K562 (cell line): Measurements from ENCODE around the gene SLC9C2. TPM values are rescaled to one million over a fixed set of nuclear protein-coding genes. Genes with fewer than 3 reads are reported as not detected.

Experiments
- ATAC-seq: fragments of 200-7000 bp; cut with Tn5 transposase; 3 replicates; pipeline ENCODE4 v1.9.1; 2020; ENCODE audit warnings: moderate library complexity
- BruUV-seq: library from RNA; stranded (reverse); fragments of 400-500 nt; replicated peaks from 2 replicates; lab custom pipeline; 2021; lab: Mats Ljungman, UMichigan
- CTCF ChIA-PET: fragments of 300-600 bp; formaldehyde crosslinking; extraction: SDS; loops from one replicate; lab custom pipeline; 2021; ENCODE audit warnings: low intra/inter-chr PET ratio; lab: Yijun Ruan, JAX
- POLR2A ChIA-PET: fragments of 300-600, 350-650 bp; sonication (Branson Sonifier 250); formaldehyde crosslinking; extraction: SDS; loops from one replicate; lab custom pipeline; 2021; ENCODE audit warnings: antibody characterized with exemption, inconsistent platforms; lab: Yijun Ruan, JAX
- DNase-seq, 4 experiments: peaks; one replicate each; pipeline versions ENCODE4 v3.0.0 to v3.0.0-alpha.2; 2011 to 2018; ENCODE audit warnings: low spot score in 3 of 4, mixed read lengths in 3 of 4; ENCODE audit errors: extremely low read depth in 1 of 4
- FAIRE-seq: peaks from 2 replicates; lab custom pipeline; 2011; peaks lifted over from hg19 to GRCh38; lab: Jason Lieb, UNC
- H2AFZ ChIP-seq: 2 replicates; pipeline ENCODE4 v1.6.0; 2011; ENCODE audit warnings: low read depth, low read length, control low read depth, inconsistent platforms
- H3K27ac ChIP-seq: fragments of 200-600 bp; 3 replicates; pipeline ENCODE4 v1.8.0; 2011; ENCODE audit warnings: low read depth, mild to moderate bottlenecking, control low read depth, inconsistent platforms, low read length, moderate library complexity, mixed read lengths; ENCODE audit errors: extremely low read depth
- H3K27me3 ChIP-seq, 2 experiments: fragments of 300-600 bp in 1 of 2; 2 replicates in 1 of 2; 3 replicates in 1 of 2; pipeline versions ENCODE4 v1.6.0 to v1.8.0; 2011; ENCODE audit warnings: inconsistent platforms in 2 of 2, low read length in 2 of 2, mild to moderate bottlenecking in 1 of 2, mixed read lengths in 1 of 2, moderate library complexity in 1 of 2; ENCODE audit not compliant: control insufficient read depth in 2 of 2, insufficient read depth in 2 of 2
- H3K36me3 ChIP-seq: fragments of 300-600 bp; 3 replicates; pipeline ENCODE4 v1.8.0; 2011; ENCODE audit warnings: mild to moderate bottlenecking, low read length, inconsistent platforms; ENCODE audit not compliant: control insufficient read depth, insufficient read depth
- H3K4me1 ChIP-seq, 2 experiments: fragments of 200-600 bp in 1 of 2; replicated peaks in 1 of 2; 2 replicates in 1 of 2; 3 replicates in 1 of 2; pipeline versions ENCODE4 v1.5.1 to v1.8.0; 2011; ENCODE audit warnings: inconsistent platforms in 2 of 2, low read length in 2 of 2, mild to moderate bottlenecking in 1 of 2, mixed read lengths in 1 of 2, moderate library complexity in 1 of 2; ENCODE audit not compliant: control insufficient read depth in 2 of 2, insufficient read depth in 2 of 2
- H3K4me2 ChIP-seq: 2 replicates; pipeline ENCODE4 v1.6.1; 2011; ENCODE audit warnings: low read length, control low read depth, inconsistent platforms, mixed read lengths; ENCODE audit not compliant: insufficient read depth
- H3K4me3 ChIP-seq: fragments of 200-600 bp; sonication (generic), shearing (Covaris generic); 2 replicates; pipeline ENCODE4 v1.5.1; 2016; ENCODE audit warnings: control low read depth, inconsistent platforms
- H3K79me2 ChIP-seq: fragments of 200-600 bp; 3 replicates; pipeline ENCODE4 v1.8.0; 2011; ENCODE audit warnings: low read length, inconsistent platforms; ENCODE audit not compliant: control insufficient read depth, insufficient read depth
- H3K9ac ChIP-seq, 2 experiments: 2 replicates each; pipeline versions ENCODE4 v1.6.0 to v1.6.1; 2011; ENCODE audit warnings: low read depth in 2 of 2, low read length in 2 of 2, control low read depth in 1 of 2, inconsistent platforms in 1 of 2, mild to moderate bottlenecking in 1 of 2, mixed read lengths in 1 of 2; ENCODE audit not compliant: insufficient read depth in 1 of 2
- H3K9me1 ChIP-seq: one replicate; pipeline ENCODE4 v1.6.0; 2011; ENCODE audit warnings: inconsistent platforms, mild to moderate bottlenecking, low read length, moderate library complexity; ENCODE audit not compliant: control insufficient read depth, insufficient read depth
- H3K9me3 ChIP-seq: replicated peaks from 2 replicates; pipeline ENCODE4 v1.5.1; 2011; ENCODE audit warnings: low read depth, low read length, inconsistent platforms; ENCODE audit not compliant: control insufficient read depth, insufficient read depth
- H4K20me1 ChIP-seq: replicated peaks from 2 replicates; pipeline ENCODE4 v1.6.1; 2011; ENCODE audit warnings: low read length, inconsistent platforms, mixed read lengths; ENCODE audit not compliant: control insufficient read depth, insufficient read depth
- C11orf30 ChIP-seq: fragments of 450-650 bp; IDR thresholded peaks from 2 replicates; pipeline ENCODE4 v1.6.1; 2016; ENCODE audit warnings: low read depth, mild to moderate bottlenecking
- HNRNPL ChIP-seq: fragments of 200-400 bp; formaldehyde crosslinking; IDR thresholded peaks from 2 replicates; pipeline ENCODE4 v1.6.1; 2017; ENCODE audit warnings: low read depth, mild to moderate bottlenecking, low read length
- MAFF ChIP-seq: IDR thresholded peaks from 2 replicates; pipeline ENCODE4 v1.6.1; 2012; ENCODE audit warnings: low read length, improper control_type of control experiment
- MAFG ChIP-seq: fragments of 450-650 bp; conservative IDR thresholded peaks from 2 replicates; pipeline ENCODE4 v1.6.1; 2016; ENCODE audit warnings: missing genetic modification characterization, missing compliant biosample characterization
- MAFK ChIP-seq: IDR thresholded peaks from 2 replicates; pipeline ENCODE4 v1.6.1; 2011; ENCODE audit warnings: low read length, improper control_type of control experiment
- TRIM24 ChIP-seq, 2 experiments: fragments of 450-650 bp; IDR thresholded peaks; 2 replicates each; pipeline ENCODE4 v1.6.1; 2016
- ZBTB1 ChIP-seq: sonication (generic); formaldehyde crosslinking; IDR thresholded peaks from 2 replicates; pipeline ENCODE4 v1.8.1; 2023; ENCODE audit warnings: missing genetic modification reagents, low read depth, mild to moderate bottlenecking, borderline replicate concordance
- ZMIZ1 ChIP-seq, 2 experiments: fragments of 150-350 bp in 1 of 2; IDR thresholded peaks; 2 replicates each; pipeline ENCODE4 v1.6.1; 2012 to 2016; ENCODE audit warnings: low read depth in 2 of 2, low read length in 2 of 2, mild to moderate bottlenecking in 1 of 2, moderate library complexity in 1 of 2
- ZNF140 ChIP-seq: fragments of 250-450 bp; sonication (Bioruptor Pico); IDR thresholded peaks from 2 replicates; pipeline ENCODE4 v1.8.0; 2021; ENCODE audit warnings: moderate library complexity, mild to moderate bottlenecking, inconsistent platforms
- ZNF316 ChIP-seq: fragments of 450-650 bp; IDR thresholded peaks from 2 replicates; pipeline ENCODE4 v1.6.1; 2016
- ZNF77 ChIP-seq: fragments of 250-450 bp; sonication (Bioruptor Pico); IDR thresholded peaks from 2 replicates; pipeline ENCODE4 v1.5.0; 2020
- WGBS: fragments of 100-300 bp; shearing (Covaris generic); methylation state at CpG from one replicate; pipeline ENCODE4 v1.1.6; 2016; ENCODE audit warnings: low coverage, mixed read lengths; ENCODE audit not compliant: insufficient coverage; ENCODE audit errors: missing lambda C conversion rate; 5-methylcytosine and 5-hydroxymethylcytosine counted together
- in situ Hi-C: fragments of 300-500 bp; cut with MboI; formaldehyde crosslinking; loops from 4 replicates; pipeline ENCODE4 v1.15.0; 2018; ENCODE audit warnings: inconsistent platforms, mixed read lengths
- intact Hi-C: fragments of 100-400 bp; cut with micrococcal nuclease; formaldehyde crosslinking; loops from 2 replicates; pipeline ENCODE4 v1.14.2; 2022
- polyA plus RNA-seq, 8 experiments: library from polyadenylated mRNA; depleted of rRNA in 4 of 8; stranded (reverse) in 5 of 8; unstranded in 3 of 8; fragments of >200 nt; fragmentation: Nextera tagmentation in 2 of 8; fragmentation: Illumina TruSeq in 1 of 8; extraction: Ambion mirVana in 2 of 8; extraction: Trizol in 1 of 8; gene quantifications; 2 replicates each; pipeline versions ENCODE4 v1.2.1 to v1.2.3, GENCODE V29; 2011 to 2014; ENCODE audit warnings: inconsistent platforms in 1 of 8, missing spikeins in 1 of 8
- total RNA-seq, 7 experiments: library from RNA; depleted of rRNA in 6 of 7; stranded (reverse); fragments of >200 nt in 6 of 7; fragmentation: Illumina TruSeq in 2 of 7; extraction: Trizol in 2 of 7; gene quantifications; 2 replicates each; pipeline versions ENCODE4 v1.2.1 to v1.2.3, GENCODE V29; 2011 to 2021; ENCODE audit warnings: low replicate concordance in 1 of 7

The SLC9C2 gene
- total and polyA plus RNA-seq, 9 of the 15 experiments (the other 6 are each of a cell fraction or from before 2014, with no cell fraction given) = 0.11 to 0.22 (median 0.15) TPM; not detected in 5

- H3K9me1 ChIP-seq = no peaks in the 10 kb centered on the region
- TF ChIP-seq ZNF316 = peak; percentile 95
- TF ChIP-seq ZNF140 (CRISPR knock-in tag) = no peak
- peak; percentile 92 for TF ChIP-seq C11orf30
- peak; percentile 94 for TF ChIP-seq MAFK
- peak; percentile 87 for TF ChIP-seq MAFG
- TF ChIP-seq MAFF = peak; percentile 93
- TF ChIP-seq, all 486 proteins: peak for 5
- ATAC-seq (no peak), FAIRE-seq (no peak), DNase-seq (no peak)
- in situ Hi-C loops = no loop called here
- H3K27me3 ChIP-seq = no peaks in the 10 kb centered on the region
- no peak overlapping the region for H3K27ac ChIP-seq
- CTCF ChIA-PET = no interaction called here
- intact Hi-C loops = no loop called here
- H3K4me2 ChIP-seq = no peak overlapping the region
- H3K9ac ChIP-seq = no peak overlapping the region
- H4K20me1 ChIP-seq = no peaks in the 10 kb centered on the region
- no peak overlapping the region for H3K4me3 ChIP-seq
- H3K9me3 ChIP-seq = no peaks in the 10 kb centered on the region
- POLR2A ChIA-PET = interaction anchor here (1.2 to 1.3 kb wide), 2 partner anchors 8 to 18 kb away, joined by 4 to 5 read pairs; no protein-coding TSS in a partner anchor
- no peak overlapping the region for H2AFZ ChIP-seq
- no TSS peak for BruUV-seq
- H3K4me1 ChIP-seq = no peaks in the 10 kb centered on the region; a peak in 1 of 5 replicates
- WGBS = 50% methylated on average over 1 of the region's 1 CpG
- no peaks in the 10 kb centered on the region for H3K36me3 ChIP-seq
- H3K79me2 ChIP-seq = no peaks in the 10 kb centered on the region
Observed at GRCh38 chr1:173561263-173561662, 41.6 kb downstream of the SLC9C2 start.

DNA sequence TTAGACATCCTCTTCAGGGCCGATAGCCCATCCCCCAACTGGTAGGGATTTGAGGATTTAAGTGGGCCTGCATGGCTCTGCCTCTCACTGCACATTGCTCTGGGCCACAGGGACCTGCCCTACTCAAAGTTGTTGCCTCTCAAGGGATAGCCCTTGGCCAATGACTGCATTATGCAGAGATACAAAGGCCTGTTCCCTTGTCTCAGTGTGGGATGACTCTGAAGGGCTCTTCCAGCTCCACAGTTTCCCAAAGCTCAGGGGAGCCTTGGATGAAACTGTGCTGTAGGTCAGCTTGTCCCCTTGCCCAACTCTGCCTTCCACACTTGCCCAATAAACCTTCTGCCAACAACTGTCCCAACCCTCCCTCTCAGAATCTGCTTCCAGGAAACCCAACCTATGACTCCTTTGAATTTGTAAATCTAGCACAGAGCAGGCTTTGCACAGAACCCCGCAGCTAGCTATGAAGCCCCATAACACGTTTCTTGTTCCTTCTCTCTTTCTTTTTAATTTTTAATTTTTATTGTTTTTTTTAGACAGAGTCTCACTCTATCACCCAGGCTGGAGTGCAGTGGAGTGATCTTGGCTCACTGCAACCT lies 42.5 kb downstream of the SLC9C2 start:
- 30% methylated on average over 3 of the region's 3 CpGs for WGBS
- H2AFZ ChIP-seq = 0 out of 2 replicates have a peak overlapping the region, but pooled peaks have one; percentile 26
- H3K36me3 ChIP-seq = no peaks in the 10 kb centered on the region
- H4K20me1 ChIP-seq = no peaks in the 10 kb centered on the region
- no peaks in the 10 kb centered on the region for H3K27me3 ChIP-seq
- ChIA-PET POLR2A (interaction anchor here (0.8 to 1.2 kb wide), 2 partner anchors 19 to 154 kb away, joined by 4 to 5 read pairs; partner anchors contain the start of gene KLHL20), CTCF (interaction anchor here (0.5 kb wide), 1 partner anchor 292 kb away, joined by 3 read pairs; no protein-coding TSS in a partner anchor)
- in situ Hi-C loops = no loop called here
- H3K4me3 ChIP-seq = no peak overlapping the region
- H3K79me2 ChIP-seq = no peaks in the 10 kb centered on the region
- no peak for FAIRE-seq
- no peak overlapping the region for H3K9ac ChIP-seq
- H3K27ac ChIP-seq = no peak overlapping the region
- H3K4me2 ChIP-seq = no peak overlapping the region
- intact Hi-C loops = no loop called here
- no peak; the same call in 2 of the 3 replicates for ATAC-seq
- H3K9me3 ChIP-seq = no peaks in the 10 kb centered on the region
- no peaks in the 10 kb centered on the region for H3K9me1 ChIP-seq
- no TSS peak for BruUV-seq
- no peaks in the 10 kb centered on the region; a peak in 1 of 5 replicates for H3K4me1 ChIP-seq
- no peak for DNase-seq
- TF ChIP-seq ZMIZ1 (IDR thresholded peaks at IDR 0.05; ENCODE audit: low read depth in 2 of 2, low read length in 2 of 2) (no peak), TRIM24 (IDR thresholded peaks at IDR 0.05) (no peak), HNRNPL (no peak), ZNF77 (no peak), ZBTB1 (no peak)
